IMR-90 (cell line): ENCODE data around the gene ARHGEF4. TPM values are rescaled to one million over a fixed set of nuclear protein-coding genes. Genes with fewer than 3 reads are reported as not detected.

Experiments used
- ATAC-seq: fragments of 200-7000 bp; cut with Tn5 transposase; 2 replicates; pipeline ENCODE4 v1.9.1; 2020; ENCODE audit warnings: low read depth, mild to moderate bottlenecking, moderate library complexity
- BruUV-seq: library from RNA; stranded (reverse); fragments of 400-500 nt; replicated peaks from 2 replicates; lab custom pipeline; 2021; lab: Mats Ljungman, UMichigan
- CTCF ChIA-PET: fragments of 300-600 bp; formaldehyde crosslinking; extraction: SDS; loops from one replicate; lab custom pipeline; 2021; ENCODE audit warnings: antibody characterized with exemption; lab: Yijun Ruan, JAX
- POLR2A ChIA-PET: fragments of 300-600 bp; sonication (Branson Sonifier 250); formaldehyde crosslinking; loops from one replicate; lab custom pipeline; 2022; ENCODE audit warnings: antibody characterized with exemption; ENCODE audit not compliant: unreplicated experiment; lab: Charles Lee
- DNase-seq: peaks from one replicate; pipeline ENCODE4 v3.0.0; 2013
- H2AFZ ChIP-seq: replicated peaks from 2 replicates; pipeline ENCODE3; 2013; ENCODE audit warnings: low read length, mild to moderate bottlenecking; ENCODE audit not compliant: poor library complexity
- H2AK5ac ChIP-seq: 2 replicates; pipeline ENCODE4 v1.6.1; 2013; ENCODE audit warnings: low read depth, low read length, inconsistent platforms
- H2AK9ac ChIP-seq: replicated peaks from 2 replicates; pipeline ENCODE3; 2013; ENCODE audit warnings: mild to moderate bottlenecking, low read depth, low read length, moderate library complexity; ENCODE audit not compliant: poor library complexity
- H2BK120ac ChIP-seq: 2 replicates; pipeline ENCODE4 v1.6.1; 2013; ENCODE audit warnings: low read depth, low read length, inconsistent platforms
- H2BK15ac ChIP-seq: 3 replicates; pipeline ENCODE4 v1.6.1; 2013; ENCODE audit warnings: low read depth, low read length, inconsistent platforms
- H2BK20ac ChIP-seq: 2 replicates; pipeline ENCODE4 v1.6.1; 2013; ENCODE audit warnings: low read depth, mild to moderate bottlenecking, inconsistent platforms, low read length, moderate library complexity
- H2BK5ac ChIP-seq: 2 replicates; pipeline ENCODE4 v1.6.1; 2013; ENCODE audit warnings: mild to moderate bottlenecking, low read depth, low read length, inconsistent platforms; ENCODE audit not compliant: poor library complexity, severe bottlenecking
- H3K14ac ChIP-seq: replicated peaks from 2 replicates; pipeline ENCODE4 v1.6.1; 2013; ENCODE audit warnings: low read depth, low read length, inconsistent platforms
- H3K18ac ChIP-seq: 2 replicates; pipeline ENCODE4 v1.6.1; 2013; ENCODE audit warnings: low read depth, low read length, control low read depth
- H3K23ac ChIP-seq: 2 replicates; pipeline ENCODE4 v1.6.1; 2013; ENCODE audit warnings: low read depth, low read length, inconsistent platforms
- H3K27ac ChIP-seq: 2 replicates; pipeline ENCODE4 v1.5.1; 2013; ENCODE audit warnings: mild to moderate bottlenecking, control low read depth, low read length; ENCODE audit not compliant: insufficient read depth
- H3K27me3 ChIP-seq: 2 replicates; pipeline ENCODE4 v1.6.1; 2013; ENCODE audit warnings: low read length; ENCODE audit not compliant: control insufficient read depth, insufficient read depth
- H3K36me3 ChIP-seq: 2 replicates; pipeline ENCODE4 v1.6.1; 2013; ENCODE audit warnings: low read length, mixed read lengths; ENCODE audit not compliant: control insufficient read depth, insufficient read depth
- H3K4ac ChIP-seq: 2 replicates; pipeline ENCODE4 v1.6.1; 2013; ENCODE audit warnings: low read depth, low read length, inconsistent platforms
- H3K4me1 ChIP-seq: 2 replicates; pipeline ENCODE4 v1.6.1; 2013; ENCODE audit warnings: low read length, mixed read lengths; ENCODE audit not compliant: control insufficient read depth, insufficient read depth
- H3K4me2 ChIP-seq: 2 replicates; pipeline ENCODE4 v1.6.1; 2013; ENCODE audit warnings: low read depth, mild to moderate bottlenecking, control low read depth, low read length, moderate library complexity
- H3K4me3 ChIP-seq: 2 replicates; pipeline ENCODE4 v1.5.1; 2013; ENCODE audit warnings: low read depth, mild to moderate bottlenecking, control low read depth, low read length, moderate library complexity; ENCODE audit not compliant: insufficient read depth
- H3K56ac ChIP-seq: 2 replicates; pipeline ENCODE4 v1.6.1; 2013; ENCODE audit warnings: low read length, inconsistent platforms; ENCODE audit not compliant: insufficient read depth; ENCODE audit errors: extremely low read depth
- H3K79me1 ChIP-seq, 2 experiments: 2 replicates each; pipeline ENCODE4 v1.6.1; 2013; ENCODE audit warnings: low read length in 2 of 2, inconsistent platforms in 1 of 2, low read depth in 1 of 2
- H3K9ac ChIP-seq: 2 replicates; pipeline ENCODE4 v1.6.1; 2013; ENCODE audit warnings: low read depth, low read length, control low read depth
- H3K9me1 ChIP-seq: 2 replicates; pipeline ENCODE4 v1.6.1; 2013; ENCODE audit warnings: low read length, inconsistent platforms; ENCODE audit not compliant: insufficient read depth
- H3K9me3 ChIP-seq: 2 replicates; pipeline ENCODE4 v1.6.1; 2013; ENCODE audit warnings: low read length; ENCODE audit not compliant: control insufficient read depth, insufficient read depth
- H4K20me1 ChIP-seq: 2 replicates; pipeline ENCODE4 v1.6.1; 2013; ENCODE audit warnings: low read length, inconsistent platforms; ENCODE audit not compliant: insufficient read depth
- H4K5ac ChIP-seq: 2 replicates; pipeline ENCODE4 v1.6.1; 2013; ENCODE audit warnings: mild to moderate bottlenecking, low read depth, low read length, control low read depth
- H4K8ac ChIP-seq, 2 experiments: 2 replicates each; pipeline ENCODE4 v1.6.1; 2013; ENCODE audit warnings: low read depth in 2 of 2, low read length in 2 of 2, control low read depth in 1 of 2, inconsistent platforms in 1 of 2
- H4K91ac ChIP-seq: 2 replicates; pipeline ENCODE4 v1.6.1; 2013; ENCODE audit warnings: low read depth, low read length, inconsistent platforms; ENCODE audit not compliant: insufficient read depth
- BHLHE40 ChIP-seq: fragments of 150-350 bp; IDR thresholded peaks from 2 replicates; pipeline ENCODE4 v1.6.1; 2016; ENCODE audit warnings: mild to moderate bottlenecking, low read depth, low read length
- CEBPB ChIP-seq: IDR thresholded peaks from 2 replicates; pipeline ENCODE4 v1.6.1; 2012; ENCODE audit warnings: low read depth, low read length, improper control_type of control experiment
- POLR2A ChIP-seq: IDR thresholded peaks from 2 replicates; pipeline ENCODE4 v1.6.1; 2012; ENCODE audit warnings: mild to moderate bottlenecking, low read depth, low read length
- RFX5 ChIP-seq: IDR thresholded peaks from 2 replicates; pipeline ENCODE4 v1.8.0; 2012; ENCODE audit warnings: low read depth, mild to moderate bottlenecking, low read length, moderate library complexity
- WGBS, 2 experiments: methylation state at CpG; one replicate each; pipeline versions ENCODE4 v1.1.5 to v1.1.7; 2013; ENCODE audit warnings: missing lambda C conversion rate in 2 of 2; ENCODE audit not compliant: insufficient read length in 1 of 2; ENCODE audit errors: extremely low coverage in 2 of 2; 5-methylcytosine and 5-hydroxymethylcytosine counted together
- dilution Hi-C: fragments of 300-500 bp; cut with HindIII; formaldehyde crosslinking; loops from one replicate; pipeline ENCODE4 v1.14.3; 2018; ENCODE audit warnings: low sequenced_read_pairs; ENCODE audit not compliant: unreplicated experiment
- in situ Hi-C: fragments of 300-500 bp; cut with MboI; formaldehyde crosslinking; loops from 3 replicates; pipeline ENCODE4 v1.14.3; 2019; ENCODE audit warnings: low sequenced_read_pairs, inconsistent platforms, mixed read lengths
- intact Hi-C: fragments of 100-400 bp; cut with micrococcal nuclease; formaldehyde crosslinking; loops from 2 replicates; pipeline ENCODE4 v1.10.0; 2022
- polyA plus RNA-seq, 3 experiments: library from polyadenylated mRNA; depleted of rRNA; stranded (reverse); fragments of >200 nt; gene quantifications; 2 replicates each; pipeline ENCODE4 v1.2.3, GENCODE V29; 2012; ENCODE audit warnings: low replicate concordance in 1 of 3
- total RNA-seq: library from RNA; depleted of rRNA; stranded (reverse); fragments of >200 nt; gene quantifications from 2 replicates; pipeline ENCODE4 v1.2.3, GENCODE V29; 2012
- TF ChIP-seq, protein P1 (sequence below): fragments of 150-350 bp; IDR thresholded peaks from 2 replicates; pipeline ENCODE4 v1.6.1; 2016; ENCODE audit warnings: low read depth, mild to moderate bottlenecking, low read length, moderate library complexity, borderline replicate concordance
- TF ChIP-seq, protein P2 (sequence below): conservative IDR thresholded peaks from 2 replicates; pipeline ENCODE4 v1.5.1; 2012; ENCODE audit warnings: mild to moderate bottlenecking, low read depth, low read length, improper control_type of control experiment

The ARHGEF4 gene
- total and polyA plus RNA-seq, 2 of the 4 experiments (the other 2 are of a cell fraction) = 2.7 to 5.0 TPM

DNA sequence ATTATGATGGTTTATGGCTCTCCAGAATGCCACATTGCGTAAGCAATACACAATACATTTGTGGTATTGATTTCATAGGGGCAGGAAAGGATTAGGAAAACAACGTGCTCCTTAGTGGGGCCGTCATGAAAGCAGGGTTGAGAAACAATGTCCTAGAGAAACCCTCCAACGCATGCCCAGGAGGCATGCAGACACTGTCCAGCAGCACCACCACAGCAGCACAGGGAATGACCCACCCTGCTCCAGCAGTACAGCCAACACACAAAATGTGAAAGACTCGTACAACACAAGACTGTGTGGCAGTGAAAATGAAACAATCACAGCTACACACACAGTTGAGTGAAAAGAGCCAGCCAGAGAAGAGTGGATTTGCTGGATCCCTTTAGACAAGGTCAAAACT lies 190.2 kb downstream of the ARHGEF4 start:
- 53% methylated on average over 3 of the region's 5 CpGs; no CpG with 5 or more reads in 1 of the 2 experiments for WGBS, 2 experiments
- dilution Hi-C loops = no loop called here
- Histone ChIP-seq H3K56ac (no peak overlapping the region), H3K23ac (no peak overlapping the region), H3K18ac (no peak overlapping the region), H3K27me3 (no peaks in the 10 kb centered on the region; the same call in 1 of the 2 replicates), H2BK20ac (no peak overlapping the region), H3K4me2 (no peak overlapping the region), H3K14ac (no peak overlapping the region), H2AK5ac (no peak overlapping the region), H3K9me1 (no peaks in the 10 kb centered on the region), H4K20me1 (no peaks in the 10 kb centered on the region), H2AFZ (no peak overlapping the region), H4K5ac (no peak overlapping the region), H2BK15ac (no peak overlapping the region), H3K36me3 (no peaks in the 10 kb centered on the region), H2BK5ac (no peak overlapping the region), H4K91ac (no peak overlapping the region), H3K9me3 (peaks cover 6% of the 10 kb centered on the region; the same call in 1 of the 2 replicates), H4K8ac (no peak overlapping the region), H3K4ac (no peak overlapping the region), H3K9ac (no peak overlapping the region), H3K4me1 (no peaks in the 10 kb centered on the region), H2BK120ac (no peak overlapping the region), H3K4me3 (no peak overlapping the region), H3K27ac (no peak overlapping the region), H3K79me1 (no peaks in the 10 kb centered on the region), H2AK9ac (no peak overlapping the region)
- TF ChIP-seq, protein P1, sequence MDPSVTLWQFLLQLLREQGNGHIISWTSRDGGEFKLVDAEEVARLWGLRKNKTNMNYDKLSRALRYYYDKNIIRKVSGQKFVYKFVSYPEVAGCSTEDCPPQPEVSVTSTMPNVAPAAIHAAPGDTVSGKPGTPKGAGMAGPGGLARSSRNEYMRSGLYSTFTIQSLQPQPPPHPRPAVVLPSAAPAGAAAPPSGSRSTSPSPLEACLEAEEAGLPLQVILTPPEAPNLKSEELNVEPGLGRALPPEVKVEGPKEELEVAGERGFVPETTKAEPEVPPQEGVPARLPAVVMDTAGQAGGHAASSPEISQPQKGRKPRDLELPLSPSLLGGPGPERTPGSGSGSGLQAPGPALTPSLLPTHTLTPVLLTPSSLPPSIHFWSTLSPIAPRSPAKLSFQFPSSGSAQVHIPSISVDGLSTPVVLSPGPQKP = no peak
- TF ChIP-seq, protein P2, sequence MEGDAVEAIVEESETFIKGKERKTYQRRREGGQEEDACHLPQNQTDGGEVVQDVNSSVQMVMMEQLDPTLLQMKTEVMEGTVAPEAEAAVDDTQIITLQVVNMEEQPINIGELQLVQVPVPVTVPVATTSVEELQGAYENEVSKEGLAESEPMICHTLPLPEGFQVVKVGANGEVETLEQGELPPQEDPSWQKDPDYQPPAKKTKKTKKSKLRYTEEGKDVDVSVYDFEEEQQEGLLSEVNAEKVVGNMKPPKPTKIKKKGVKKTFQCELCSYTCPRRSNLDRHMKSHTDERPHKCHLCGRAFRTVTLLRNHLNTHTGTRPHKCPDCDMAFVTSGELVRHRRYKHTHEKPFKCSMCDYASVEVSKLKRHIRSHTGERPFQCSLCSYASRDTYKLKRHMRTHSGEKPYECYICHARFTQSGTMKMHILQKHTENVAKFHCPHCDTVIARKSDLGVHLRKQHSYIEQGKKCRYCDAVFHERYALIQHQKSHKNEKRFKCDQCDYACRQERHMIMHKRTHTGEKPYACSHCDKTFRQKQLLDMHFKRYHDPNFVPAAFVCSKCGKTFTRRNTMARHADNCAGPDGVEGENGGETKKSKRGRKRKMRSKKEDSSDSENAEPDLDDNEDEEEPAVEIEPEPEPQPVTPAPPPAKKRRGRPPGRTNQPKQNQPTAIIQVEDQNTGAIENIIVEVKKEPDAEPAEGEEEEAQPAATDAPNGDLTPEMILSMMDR = no peak
- TF ChIP-seq BHLHE40 = no peak
- TF ChIP-seq RFX5 = no peak
- TF ChIP-seq CEBPB = no peak
- TF ChIP-seq POLR2A = no peak
- intact Hi-C loops = no loop called here
- CTCF ChIA-PET = no interaction called here
- no peak for ATAC-seq
- POLR2A ChIA-PET = no interaction called here
- no TSS peak for BruUV-seq
- no peak for DNase-seq
- in situ Hi-C loops = no loop called here
